GM12865 (cell line): ENCODE data around the gene ARF1.

Experiments
- DNase-seq: peaks from one replicate; pipeline ENCODE4 v3.0.0; 2010; ENCODE audit warnings: low read depth
- H3K4me3 ChIP-seq: 2 replicates; pipeline ENCODE4 v1.5.1; 2011; ENCODE audit warnings: mild to moderate bottlenecking, low read depth, low read length, control low read depth
- CTCF ChIP-seq: IDR thresholded peaks from 2 replicates; pipeline ENCODE4 v1.5.1; 2011; ENCODE audit warnings: low read length, control low read depth, low read depth, inconsistent platforms; ENCODE audit not compliant: insufficient read depth; ENCODE audit errors: missing control alignments

The ARF1 gene

GRCh38 chr1:228141226-228142044, 58.9 kb downstream of the ARF1 start:
- peak overlapping the region; percentile 61 for H3K4me3 ChIP-seq
- no peak for TF ChIP-seq CTCF
- peak; percentile 58 for DNase-seq

- peak overlapping the region; percentile 61 for H3K4me3 ChIP-seq
- no peak for DNase-seq
- no peak for TF ChIP-seq CTCF
These were observed 59.7 kb downstream of the ARF1 start for GRCh38 chr1:228142155-228142691.

GRCh38 chr1:228142701-228143136, 60.2 kb downstream of the ARF1 start:
- no peak overlapping the region for H3K4me3 ChIP-seq
- no peak for DNase-seq
- no peak for TF ChIP-seq CTCF

- no peak overlapping the region for H3K4me3 ChIP-seq
- TF ChIP-seq CTCF: no peak
- DNase-seq: no peak
These were observed 61.1 kb downstream of the ARF1 start for GRCh38 chr1:228143480-228144192.

- no peak overlapping the region for H3K4me3 ChIP-seq
- no peak for DNase-seq
- no peak for TF ChIP-seq CTCF
These were observed 61.9 kb downstream of the ARF1 start for GRCh38 chr1:228144193-228144992.

- no peak overlapping the region for H3K4me3 ChIP-seq
- no peak for DNase-seq
- TF ChIP-seq CTCF: no peak
These were observed 62.5 kb downstream of the ARF1 start for GRCh38 chr1:228144993-228145343.
